ENCODE results near the gene CAPZB.

DNA sequence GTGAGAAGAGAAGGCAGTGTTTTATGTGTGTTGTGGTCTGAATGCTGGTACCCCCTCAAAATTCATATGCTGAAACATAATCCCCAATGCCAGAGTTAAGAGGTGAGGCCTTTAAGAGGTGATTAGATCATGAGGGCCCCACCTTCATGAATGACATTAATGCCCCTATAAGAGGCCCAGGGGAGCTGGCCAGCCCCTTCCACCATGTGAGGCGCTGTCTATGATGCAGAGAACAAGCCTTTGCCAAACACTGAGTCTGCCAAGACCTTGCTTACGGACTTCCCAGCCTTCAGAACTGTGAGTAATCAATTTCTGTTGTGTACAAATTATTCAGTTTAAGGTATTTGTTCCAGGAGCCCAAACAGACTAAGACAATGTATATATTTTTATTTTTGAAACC lies 20.2 kb downstream of the CAPZB start:
- TF ChIP-seq, protein P1, sequence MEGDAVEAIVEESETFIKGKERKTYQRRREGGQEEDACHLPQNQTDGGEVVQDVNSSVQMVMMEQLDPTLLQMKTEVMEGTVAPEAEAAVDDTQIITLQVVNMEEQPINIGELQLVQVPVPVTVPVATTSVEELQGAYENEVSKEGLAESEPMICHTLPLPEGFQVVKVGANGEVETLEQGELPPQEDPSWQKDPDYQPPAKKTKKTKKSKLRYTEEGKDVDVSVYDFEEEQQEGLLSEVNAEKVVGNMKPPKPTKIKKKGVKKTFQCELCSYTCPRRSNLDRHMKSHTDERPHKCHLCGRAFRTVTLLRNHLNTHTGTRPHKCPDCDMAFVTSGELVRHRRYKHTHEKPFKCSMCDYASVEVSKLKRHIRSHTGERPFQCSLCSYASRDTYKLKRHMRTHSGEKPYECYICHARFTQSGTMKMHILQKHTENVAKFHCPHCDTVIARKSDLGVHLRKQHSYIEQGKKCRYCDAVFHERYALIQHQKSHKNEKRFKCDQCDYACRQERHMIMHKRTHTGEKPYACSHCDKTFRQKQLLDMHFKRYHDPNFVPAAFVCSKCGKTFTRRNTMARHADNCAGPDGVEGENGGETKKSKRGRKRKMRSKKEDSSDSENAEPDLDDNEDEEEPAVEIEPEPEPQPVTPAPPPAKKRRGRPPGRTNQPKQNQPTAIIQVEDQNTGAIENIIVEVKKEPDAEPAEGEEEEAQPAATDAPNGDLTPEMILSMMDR (conservative IDR thresholded peaks at IDR 0.05 in 1 of 2, IDR thresholded peaks at IDR 0.05 in 1 of 2; ENCODE audit: extremely low read depth in 1 of 2, insufficient read depth in 1 of 2, low read depth in 1 of 2, low read length in 2 of 2): no peak
- TF ChIP-seq EZH2 (IDR thresholded peaks at IDR 0.05; ENCODE audit: borderline replicate concordance, low read length): no peak

Measured in mammary epithelial cell (primary cell).